Measurements from ENCODE around the gene IRF9.

Gene IRF9

DNA sequence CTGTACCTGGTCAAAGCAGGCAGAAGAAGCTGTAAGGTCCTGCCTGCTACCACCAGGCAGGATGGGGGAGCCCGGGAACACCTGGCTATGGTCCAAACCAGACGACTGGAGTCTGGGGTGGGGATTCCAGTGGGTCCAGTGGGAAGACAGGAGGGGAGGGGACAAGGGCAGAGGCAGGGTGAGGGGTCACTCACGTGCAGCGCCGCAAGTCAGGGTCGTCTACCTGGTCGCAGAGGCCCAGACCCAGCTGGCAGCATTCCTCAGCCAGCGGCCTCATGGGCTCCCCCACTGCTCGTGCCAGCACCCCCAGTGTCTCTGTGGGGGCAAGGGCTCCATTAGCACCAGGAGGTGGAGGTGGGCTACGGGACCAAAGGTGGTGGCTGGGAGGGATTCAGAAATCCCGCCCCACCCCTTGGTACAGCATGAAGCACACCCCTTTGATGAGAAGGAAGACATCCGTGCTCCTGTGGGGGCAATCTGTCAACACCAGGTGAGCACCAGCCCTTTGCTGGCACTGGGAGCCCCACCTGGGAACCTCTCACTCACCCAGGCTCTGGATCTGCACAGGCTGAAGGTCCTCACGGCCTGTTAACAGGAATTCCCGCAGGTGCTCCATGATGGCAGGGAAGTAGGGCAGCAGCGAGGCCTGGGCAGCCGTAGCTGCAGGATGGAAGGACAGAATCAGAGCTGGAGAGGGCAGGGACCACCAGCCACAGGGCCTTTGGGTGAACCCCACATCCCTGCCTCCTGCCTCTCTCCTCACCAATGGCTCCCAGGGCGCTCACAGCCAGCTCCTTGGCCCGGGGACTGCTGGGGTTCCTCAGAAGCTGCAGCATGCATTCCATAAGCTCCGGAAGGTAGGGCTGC is 23.3 kb downstream of the IRF9 start:
- TF ChIP-seq TAF1 (IDR thresholded peaks at IDR 0.05; ENCODE audit: low read depth) (no peak), EP300 (IDR thresholded peaks at IDR 0.05; ENCODE audit: borderline replicate concordance) (no peak), YY1 (IDR thresholded peaks at IDR 0.05; ENCODE audit: low read depth) (no peak), NFIC (IDR thresholded peaks at IDR 0.05) (no peak), FOXM1 (IDR thresholded peaks at IDR 0.05; ENCODE audit: borderline replicate concordance, low read depth) (no peak), CREB1 (IDR thresholded peaks at IDR 0.05; ENCODE audit: low read depth) (no peak), TEAD4 (IDR thresholded peaks at IDR 0.05) (no peak), TCF12 (IDR thresholded peaks at IDR 0.05; ENCODE audit: low read depth) (no peak), CEBPB (IDR thresholded peaks at IDR 0.05) (no peak), ZBTB7A (IDR thresholded peaks at IDR 0.05; ENCODE audit: low read depth) (no peak), RAD21 (IDR thresholded peaks at IDR 0.05; ENCODE audit: low read depth) (no peak), EGR1 (IDR thresholded peaks at IDR 0.05) (no peak)
- TF ChIP-seq, protein P1, sequence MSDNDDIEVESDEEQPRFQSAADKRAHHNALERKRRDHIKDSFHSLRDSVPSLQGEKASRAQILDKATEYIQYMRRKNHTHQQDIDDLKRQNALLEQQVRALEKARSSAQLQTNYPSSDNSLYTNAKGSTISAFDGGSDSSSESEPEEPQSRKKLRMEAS (IDR thresholded peaks at IDR 0.05) = no peak
- TF ChIP-seq, protein P2, sequence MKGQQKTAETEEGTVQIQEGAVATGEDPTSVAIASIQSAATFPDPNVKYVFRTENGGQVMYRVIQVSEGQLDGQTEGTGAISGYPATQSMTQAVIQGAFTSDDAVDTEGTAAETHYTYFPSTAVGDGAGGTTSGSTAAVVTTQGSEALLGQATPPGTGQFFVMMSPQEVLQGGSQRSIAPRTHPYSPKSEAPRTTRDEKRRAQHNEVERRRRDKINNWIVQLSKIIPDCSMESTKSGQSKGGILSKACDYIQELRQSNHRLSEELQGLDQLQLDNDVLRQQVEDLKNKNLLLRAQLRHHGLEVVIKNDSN (IDR thresholded peaks at IDR 0.05) = no peak
- TF ChIP-seq, protein P3, sequence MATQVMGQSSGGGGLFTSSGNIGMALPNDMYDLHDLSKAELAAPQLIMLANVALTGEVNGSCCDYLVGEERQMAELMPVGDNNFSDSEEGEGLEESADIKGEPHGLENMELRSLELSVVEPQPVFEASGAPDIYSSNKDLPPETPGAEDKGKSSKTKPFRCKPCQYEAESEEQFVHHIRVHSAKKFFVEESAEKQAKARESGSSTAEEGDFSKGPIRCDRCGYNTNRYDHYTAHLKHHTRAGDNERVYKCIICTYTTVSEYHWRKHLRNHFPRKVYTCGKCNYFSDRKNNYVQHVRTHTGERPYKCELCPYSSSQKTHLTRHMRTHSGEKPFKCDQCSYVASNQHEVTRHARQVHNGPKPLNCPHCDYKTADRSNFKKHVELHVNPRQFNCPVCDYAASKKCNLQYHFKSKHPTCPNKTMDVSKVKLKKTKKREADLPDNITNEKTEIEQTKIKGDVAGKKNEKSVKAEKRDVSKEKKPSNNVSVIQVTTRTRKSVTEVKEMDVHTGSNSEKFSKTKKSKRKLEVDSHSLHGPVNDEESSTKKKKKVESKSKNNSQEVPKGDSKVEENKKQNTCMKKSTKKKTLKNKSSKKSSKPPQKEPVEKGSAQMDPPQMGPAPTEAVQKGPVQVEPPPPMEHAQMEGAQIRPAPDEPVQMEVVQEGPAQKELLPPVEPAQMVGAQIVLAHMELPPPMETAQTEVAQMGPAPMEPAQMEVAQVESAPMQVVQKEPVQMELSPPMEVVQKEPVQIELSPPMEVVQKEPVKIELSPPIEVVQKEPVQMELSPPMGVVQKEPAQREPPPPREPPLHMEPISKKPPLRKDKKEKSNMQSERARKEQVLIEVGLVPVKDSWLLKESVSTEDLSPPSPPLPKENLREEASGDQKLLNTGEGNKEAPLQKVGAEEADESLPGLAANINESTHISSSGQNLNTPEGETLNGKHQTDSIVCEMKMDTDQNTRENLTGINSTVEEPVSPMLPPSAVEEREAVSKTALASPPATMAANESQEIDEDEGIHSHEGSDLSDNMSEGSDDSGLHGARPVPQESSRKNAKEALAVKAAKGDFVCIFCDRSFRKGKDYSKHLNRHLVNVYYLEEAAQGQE (IDR thresholded peaks at IDR 0.05; ENCODE audit: low read depth) = no peak

DNA sequence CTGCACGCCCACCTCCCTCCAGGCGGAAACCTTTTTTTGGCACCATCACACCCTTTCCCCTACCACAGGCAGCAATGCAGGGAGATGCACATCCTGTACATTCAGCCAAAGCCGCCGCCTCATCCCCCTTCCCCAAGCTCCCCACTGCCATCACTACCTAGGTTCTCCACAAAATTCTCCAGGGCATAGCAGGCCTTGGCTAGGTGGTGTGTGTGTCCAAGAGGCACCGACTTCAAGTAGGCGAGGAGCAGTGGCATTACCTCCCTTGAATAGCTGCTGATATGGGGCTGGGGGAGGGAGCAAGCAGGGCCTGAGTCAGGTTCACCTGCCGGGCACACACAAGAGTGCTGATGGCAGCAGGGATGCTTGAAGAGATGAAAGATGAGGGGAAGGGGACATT is 24.0 kb downstream of the IRF9 start:
- TF ChIP-seq, protein P3 (IDR thresholded peaks at IDR 0.05; ENCODE audit: low read depth) = no peak
- TF ChIP-seq, protein P1 (IDR thresholded peaks at IDR 0.05) = no peak
- TF ChIP-seq TEAD4 (IDR thresholded peaks at IDR 0.05) (no peak), TCF12 (IDR thresholded peaks at IDR 0.05; ENCODE audit: low read depth) (no peak)

DNA sequence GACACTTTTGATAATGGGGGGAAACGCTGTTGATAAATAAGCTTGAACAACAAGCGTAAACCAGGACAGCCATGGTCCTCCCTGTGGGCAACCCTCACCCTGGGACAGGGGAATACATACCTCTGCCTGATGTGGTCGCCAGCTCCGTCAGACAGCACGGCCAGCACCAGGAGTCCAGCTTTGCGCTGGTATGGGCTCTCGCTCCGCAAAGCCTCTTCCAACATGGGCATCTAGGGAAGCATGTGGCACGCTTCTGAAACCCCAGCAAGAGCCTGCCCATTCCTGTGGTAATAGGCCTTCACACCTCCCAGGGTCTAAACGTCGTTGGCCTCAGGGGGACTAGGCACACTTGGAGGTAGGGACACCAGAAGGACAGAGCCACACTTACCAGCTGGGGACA is 24.7 kb downstream of the IRF9 start:
- TF ChIP-seq RAD21 (IDR thresholded peaks at IDR 0.05; ENCODE audit: low read depth) = no peak
- TF ChIP-seq, protein P2 (IDR thresholded peaks at IDR 0.05) = no peak
- no peak for TF ChIP-seq TEAD4 (IDR thresholded peaks at IDR 0.05)
- TF ChIP-seq CREB1 (IDR thresholded peaks at IDR 0.05; ENCODE audit: low read depth) = no peak
- no peak for TF ChIP-seq YY1 (IDR thresholded peaks at IDR 0.05; ENCODE audit: low read depth)
- no peak for TF ChIP-seq TCF12 (IDR thresholded peaks at IDR 0.05; ENCODE audit: low read depth)
- TF ChIP-seq FOXM1 (IDR thresholded peaks at IDR 0.05; ENCODE audit: borderline replicate concordance, low read depth) = no peak
- TF ChIP-seq TAF1 (IDR thresholded peaks at IDR 0.05; ENCODE audit: low read depth) = no peak
- TF ChIP-seq, protein P1 (IDR thresholded peaks at IDR 0.05) = no peak
- no peak for TF ChIP-seq ZBTB7A (IDR thresholded peaks at IDR 0.05; ENCODE audit: low read depth)
- no peak for TF ChIP-seq EP300 (IDR thresholded peaks at IDR 0.05; ENCODE audit: borderline replicate concordance)

DNA sequence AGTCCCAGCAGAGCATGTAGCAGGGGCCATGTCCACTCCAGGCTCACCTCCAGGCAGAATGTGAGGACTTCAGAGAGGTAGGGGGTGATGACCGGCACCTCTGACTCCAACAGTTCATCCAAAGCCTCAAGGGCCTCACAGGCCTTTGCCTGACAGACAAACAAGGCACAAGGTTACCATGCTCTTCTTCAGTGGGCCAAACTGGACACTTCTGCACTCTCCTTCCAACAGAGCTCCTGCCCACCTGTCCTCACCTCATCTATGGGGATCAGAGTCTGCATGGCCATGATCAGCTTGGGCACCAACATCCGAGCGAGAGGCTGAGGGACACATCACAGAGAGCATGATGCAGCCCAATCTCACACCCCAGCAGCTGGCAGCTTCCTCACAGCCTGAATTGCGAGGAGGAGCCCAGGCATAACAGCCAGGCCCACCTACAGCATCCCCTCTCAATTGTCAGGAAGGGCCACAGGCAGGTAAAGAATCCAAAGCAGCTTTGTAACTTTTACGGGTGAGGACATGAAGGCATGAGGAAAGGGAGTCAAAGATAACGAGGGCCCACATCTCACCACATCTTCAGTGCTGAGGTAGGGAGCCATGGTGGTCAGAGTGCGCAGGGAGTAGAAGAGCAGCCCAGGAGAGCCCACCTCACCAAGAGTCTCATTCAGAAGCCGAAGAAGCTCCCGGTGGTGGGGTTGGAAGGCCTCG is 25.9 kb downstream of the IRF9 start:
- TF ChIP-seq NFIC (IDR thresholded peaks at IDR 0.05) (no peak), RAD21 (IDR thresholded peaks at IDR 0.05; ENCODE audit: low read depth) (no peak), EGR1 (IDR thresholded peaks at IDR 0.05) (no peak), FOXM1 (IDR thresholded peaks at IDR 0.05; ENCODE audit: borderline replicate concordance, low read depth) (no peak), CEBPB (IDR thresholded peaks at IDR 0.05) (no peak), CREB1 (IDR thresholded peaks at IDR 0.05; ENCODE audit: low read depth) (no peak), TEAD4 (IDR thresholded peaks at IDR 0.05) (no peak), YY1 (IDR thresholded peaks at IDR 0.05; ENCODE audit: low read depth) (no peak), TCF12 (IDR thresholded peaks at IDR 0.05; ENCODE audit: low read depth) (no peak), TAF1 (IDR thresholded peaks at IDR 0.05; ENCODE audit: low read depth) (no peak), ZBTB7A (IDR thresholded peaks at IDR 0.05; ENCODE audit: low read depth) (no peak), EP300 (IDR thresholded peaks at IDR 0.05; ENCODE audit: borderline replicate concordance) (no peak)
- TF ChIP-seq, protein P2 (IDR thresholded peaks at IDR 0.05) = no peak
- TF ChIP-seq, protein P1 (IDR thresholded peaks at IDR 0.05) = no peak
- TF ChIP-seq, protein P3 (IDR thresholded peaks at IDR 0.05; ENCODE audit: low read depth) = no peak
